Measurements from ENCODE around the gene GOLGA8S.
"Not testable (repeated sequence)": the region's sequence is repeated elsewhere in the genome, so short reads cannot be mapped to it uniquely, and the experiment has no call there.

The GOLGA8S gene

DNA sequence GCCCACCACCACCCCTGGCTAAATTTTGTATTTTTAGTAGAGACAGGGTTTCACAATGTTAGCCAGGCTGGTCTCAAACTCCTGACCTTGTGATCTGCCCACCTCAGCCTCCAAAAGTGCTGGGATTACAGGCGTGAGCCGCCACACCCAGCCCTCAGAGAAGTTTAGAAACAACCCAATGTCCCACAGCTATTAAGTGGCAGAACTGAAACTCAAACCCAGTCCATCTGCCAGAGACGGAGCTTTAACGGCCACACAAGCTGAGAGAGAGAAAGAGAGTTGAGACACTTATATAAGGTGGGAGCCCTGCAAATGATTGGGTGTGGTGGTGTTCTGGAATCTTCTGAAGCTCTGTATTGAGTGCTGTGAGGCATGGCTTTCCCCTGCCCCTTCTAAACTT is 43.8 kb downstream of the GOLGA8S start:
- not testable (repeated sequence) for DNase-seq (ENCODE audit: low read depth in 2 of 2)

DNA sequence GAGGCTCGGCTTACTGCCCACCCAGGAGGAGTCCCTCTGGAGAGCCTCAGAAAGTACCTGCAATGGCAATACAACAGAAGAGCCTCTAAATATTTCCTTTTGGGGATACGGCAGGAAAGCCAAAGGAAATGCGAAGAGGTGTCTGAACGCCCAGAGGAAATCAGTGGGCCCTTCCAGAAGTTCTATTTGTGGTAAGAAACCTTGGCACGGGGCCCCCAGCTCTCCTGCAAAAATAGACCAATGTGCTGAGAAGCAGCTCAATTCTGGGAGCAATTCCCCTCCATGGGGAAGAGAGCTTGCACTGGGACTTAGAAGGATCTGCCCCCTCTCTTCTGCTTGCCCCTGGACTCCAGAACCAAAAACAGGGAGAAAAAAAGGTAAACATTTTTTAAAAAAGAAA is 44.7 kb downstream of the GOLGA8S start:
- not testable (repeated sequence) for DNase-seq (ENCODE audit: low read depth in 2 of 2)

- DNase-seq (ENCODE audit: low read depth in 2 of 2), result no peak
Observed at GRCh38 chr15:23401627-23402026, 47.1 kb downstream of the GOLGA8S start.

DNA sequence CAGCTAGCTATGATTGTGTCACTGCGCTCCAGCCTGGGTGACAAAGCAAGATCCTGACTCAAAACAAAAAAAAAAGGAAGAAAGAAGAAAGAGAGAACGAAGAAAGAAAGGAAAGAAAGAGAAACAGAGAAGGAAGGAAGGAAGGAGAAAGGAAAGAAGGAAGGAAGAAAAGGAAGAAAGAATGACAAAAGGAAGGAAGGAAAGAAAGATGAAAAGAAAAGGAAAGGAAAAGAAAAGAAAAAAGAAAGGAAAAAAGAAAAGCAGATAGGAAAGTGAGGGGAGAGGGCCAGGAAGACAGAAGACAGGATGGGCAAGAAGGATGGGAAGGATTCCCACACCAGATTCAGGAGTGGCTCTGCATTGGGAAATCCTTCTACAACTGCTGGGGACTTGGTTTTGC is 47.6 kb downstream of the GOLGA8S start:
- DNase-seq (ENCODE audit: low read depth in 2 of 2), result no peak

DNA sequence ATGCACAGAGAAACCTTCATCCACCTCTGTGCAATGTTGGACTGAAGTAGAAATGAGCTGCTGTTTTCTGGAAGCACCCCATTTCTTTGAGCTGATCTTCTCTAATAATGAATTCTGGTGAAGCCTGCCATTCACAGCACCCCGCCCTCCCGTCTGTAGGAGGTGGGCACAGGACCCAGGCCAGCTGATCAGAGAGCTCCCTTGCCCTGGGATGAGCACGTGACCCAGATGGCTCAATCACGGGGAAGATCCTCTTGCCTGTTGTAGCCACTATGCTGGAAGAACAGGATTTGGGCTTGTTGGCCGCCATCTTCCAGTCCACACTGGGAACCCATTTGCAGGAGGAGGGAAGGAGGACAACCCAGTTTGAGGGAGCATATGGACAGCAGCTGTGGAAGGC is 48.0 kb downstream of the GOLGA8S start:
- no peak for DNase-seq (ENCODE audit: low read depth in 2 of 2)

GRCh38 chr15:23403550-23403949 is 49.0 kb downstream of the GOLGA8S start:
- DNase-seq (ENCODE audit: low read depth in 2 of 2), result no peak

DNA sequence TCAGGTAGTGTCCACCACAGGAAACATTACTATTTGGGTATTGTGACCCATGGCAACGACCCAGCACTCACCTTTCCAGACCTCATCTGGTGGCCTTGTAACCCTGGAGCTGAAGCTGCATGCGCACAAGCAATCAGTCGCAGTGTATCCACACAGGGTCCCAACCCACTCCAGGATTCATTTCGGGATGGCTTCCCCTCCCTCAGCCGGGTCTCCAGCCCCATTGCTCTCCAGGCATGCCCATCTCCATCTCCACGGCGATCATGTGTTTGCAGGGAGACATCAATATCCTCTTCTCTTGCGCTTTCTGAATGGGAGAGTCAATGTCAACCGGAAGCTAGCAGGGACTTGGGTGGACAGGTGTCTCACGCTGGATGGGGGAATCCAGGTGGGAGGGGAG is 57.3 kb downstream of the GOLGA8S start:
- no peak for DNase-seq (ENCODE audit: low read depth in 2 of 2)

DNA sequence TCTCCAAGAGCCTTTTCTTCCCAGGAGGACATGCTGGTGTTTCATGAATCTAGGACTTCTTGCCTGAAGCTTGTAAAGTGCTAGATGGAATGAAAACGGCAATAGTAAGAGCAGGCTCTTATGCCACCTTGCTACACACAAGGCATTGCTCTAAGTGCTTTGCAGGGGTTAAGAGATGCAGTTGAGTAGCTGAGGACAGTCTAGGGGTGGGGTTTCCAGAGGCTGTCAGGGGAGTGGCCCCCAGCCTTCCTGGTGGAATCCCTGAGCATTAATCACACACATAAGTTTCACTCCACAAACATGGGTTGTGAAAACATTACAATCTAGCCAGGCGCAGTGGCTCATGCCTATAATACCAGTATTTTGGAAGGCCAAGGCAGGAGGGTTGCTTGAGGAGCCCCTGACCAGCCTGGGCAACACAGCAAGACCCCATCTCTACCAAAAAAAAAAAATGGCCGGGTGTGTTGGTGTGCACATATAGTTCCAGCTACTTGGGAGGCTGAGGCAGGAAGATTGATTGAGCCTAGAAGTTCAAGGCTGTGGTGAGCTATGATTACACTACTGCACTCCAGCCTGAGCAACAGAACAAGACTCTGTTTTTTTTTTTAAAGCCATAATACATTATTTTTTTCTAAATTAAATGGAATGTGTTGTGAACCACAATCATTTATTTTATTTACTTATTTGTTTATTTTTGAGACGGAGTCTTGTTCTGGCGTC is 58.5 kb downstream of the GOLGA8S start:
- DNase-seq (ENCODE audit: low read depth in 2 of 2), result not testable (repeated sequence)

Measured in activated CD8-positive, alpha-beta memory T cell treated with anti-CD3 and anti-CD28 coated beads for 4 hours (primary cell).